ENCODE results near the gene ZNF496. TPM values are rescaled to one million over a fixed set of nuclear protein-coding genes. Genes with fewer than 3 reads are reported as not detected.

Gene ZNF496
- total RNA-seq, 1 experiment from 2014 or later = 12.6 TPM

Other genes starting within 250 kb of the ZNF496 start
- gene ZNF669, start 227.5 kb downstream of the ZNF496 start, total RNA-seq (2014; rRNA removed; shearing (Covaris generic)) = 6.1 and 7.9 TPM in 2 replicates
- gene ZNF124, start 159.8 kb downstream of the ZNF496 start, total RNA-seq (2014; rRNA removed; shearing (Covaris generic)) = 16.1 and 17.2 TPM in 2 replicates
- gene VN1R5, start 75.8 kb downstream of the ZNF496 start, total RNA-seq (2014; rRNA removed; shearing (Covaris generic)) = not detected in 2 replicates
- gene NLRP3, start 84.3 kb upstream of the ZNF496 start, total RNA-seq (2014; rRNA removed; shearing (Covaris generic)) = 2.1 and 3.1 TPM in 2 replicates
- not detected in 2 replicates for gene OR2B11, start 126.2 kb upstream of the ZNF496 start, total RNA-seq (2014; rRNA removed; shearing (Covaris generic))
- gene OR2C3, start 204.6 kb upstream of the ZNF496 start, total RNA-seq (2014; rRNA removed; shearing (Covaris generic)) = not detected in 2 replicates
- 0.12 TPM in 1 of 2 replicates, not detected in the other for gene GCSAML, start 217.3 kb upstream of the ZNF496 start, total RNA-seq (2014; rRNA removed; shearing (Covaris generic))